ENCODE measurements around the gene SELENOO. TPM values are rescaled to one million over a fixed set of nuclear protein-coding genes. Genes with fewer than 3 reads are reported as not detected.

The SELENOO gene
- total and polyA plus RNA-seq, 2 of the 13 experiments (the other 11 are each of a cell fraction or from before 2014, with no cell fraction given), result 14.4 to 19.0 TPM

- peak; percentile 42 for TF ChIP-seq SRSF1 (optimal IDR thresholded peaks at IDR 0.05; ENCODE audit: low read depth, low read length)
- TF ChIP-seq ZMYM3 (CRISPR knock-in tag; IDR thresholded peaks at IDR 0.05), result no peak
- TF ChIP-seq MTA3 (CRISPR knock-in tag; IDR thresholded peaks at IDR 0.05), result no peak
- TF ChIP-seq MED13 (CRISPR knock-in tag; IDR thresholded peaks at IDR 0.05), result no peak
- no peak for TF ChIP-seq ZNF138 (CRISPR knock-in tag; IDR thresholded peaks at IDR 0.05; ENCODE audit: low read depth)
- no peak for TF ChIP-seq FOXM1 (CRISPR knock-in tag; IDR thresholded peaks at IDR 0.05)
- no peak for TF ChIP-seq PITX1 (CRISPR knock-in tag; IDR thresholded peaks at IDR 0.05)
- TF ChIP-seq ZNF326 (CRISPR knock-in tag; IDR thresholded peaks at IDR 0.05; ENCODE audit: borderline replicate concordance), result no peak
- TF ChIP-seq MYNN (CRISPR knock-in tag; IDR thresholded peaks at IDR 0.05; ENCODE audit: low read depth), result no peak
- TF ChIP-seq ZNF576 (CRISPR knock-in tag; IDR thresholded peaks at IDR 0.05), result no peak
- no peak for TF ChIP-seq ZNF761 (CRISPR knock-in tag; conservative IDR thresholded peaks at IDR 0.05)
- no peak for TF ChIP-seq DBP (CRISPR knock-in tag; IDR thresholded peaks at IDR 0.05; ENCODE audit: not compliant biosample characterization)
- no peak for TF ChIP-seq ATF2 (CRISPR knock-in tag; IDR thresholded peaks at IDR 0.05)
- no peak for TF ChIP-seq RXRB (CRISPR knock-in tag; IDR thresholded peaks at IDR 0.05; ENCODE audit: borderline replicate concordance)
- TF ChIP-seq ARID2 (CRISPR knock-in tag; IDR thresholded peaks at IDR 0.05; ENCODE audit: borderline replicate concordance), result no peak
- TF ChIP-seq ZNF274 (CRISPR knock-in tag; IDR thresholded peaks at IDR 0.05), result no peak
- TF ChIP-seq KDM2A (CRISPR knock-in tag; IDR thresholded peaks at IDR 0.05; ENCODE audit: borderline replicate concordance, low read depth), result 0 out of 2 replicates have a peak, but pooled peaks have one; percentile 25
- TF ChIP-seq IKZF4 (CRISPR knock-in tag; IDR thresholded peaks at IDR 0.05; ENCODE audit: borderline replicate concordance, low read depth, not compliant biosample characterization), result no peak
- TF ChIP-seq ZNF512 (CRISPR knock-in tag; IDR thresholded peaks at IDR 0.05), result no peak
- TF ChIP-seq ZNF639 (CRISPR knock-in tag; conservative IDR thresholded peaks at IDR 0.05), result no peak
- no peak for TF ChIP-seq ZIK1 (CRISPR knock-in tag; IDR thresholded peaks at IDR 0.05; ENCODE audit: borderline replicate concordance, low read depth)
- TF ChIP-seq NKX3-1 (CRISPR knock-in tag; IDR thresholded peaks at IDR 0.05), result no peak
- no peak for TF ChIP-seq RXRA (CRISPR knock-in tag; IDR thresholded peaks at IDR 0.05)
Observed at GRCh38 chr22:50252082-50253045, 51.6 kb downstream of the SELENOO start (continued).

Measured in HepG2 (cell line).